NCI-H526 treated with DMSO at 0.1 percent for 48 hours (cell line): Measurements from ENCODE around the gene MPLKIP.
"Not testable (repeated sequence)": the region's sequence is repeated elsewhere in the genome, so short reads cannot be mapped to it uniquely, and the experiment has no call there.

Experiments
- DNase-seq: peaks from one replicate; lab custom pipeline; 2025; lab: John Stamatoyannopoulos, UW

The MPLKIP gene

GRCh38 chr7:40134428-40135316, at the start of gene MPLKIP, which contains the start of gene SUGCT:
TSS of gene MPLKIP (minus strand) at chr7:40134622. CDS start at chr7:40134567, 55 bp downstream.
TSS of gene SUGCT (plus strand) at chr7:40135005.
- DNase-seq, result peak; percentile 85

- no peak for DNase-seq
Measured at GRCh38 chr7:40182452-40182851, 48.0 kb upstream of the MPLKIP start.

DNA sequence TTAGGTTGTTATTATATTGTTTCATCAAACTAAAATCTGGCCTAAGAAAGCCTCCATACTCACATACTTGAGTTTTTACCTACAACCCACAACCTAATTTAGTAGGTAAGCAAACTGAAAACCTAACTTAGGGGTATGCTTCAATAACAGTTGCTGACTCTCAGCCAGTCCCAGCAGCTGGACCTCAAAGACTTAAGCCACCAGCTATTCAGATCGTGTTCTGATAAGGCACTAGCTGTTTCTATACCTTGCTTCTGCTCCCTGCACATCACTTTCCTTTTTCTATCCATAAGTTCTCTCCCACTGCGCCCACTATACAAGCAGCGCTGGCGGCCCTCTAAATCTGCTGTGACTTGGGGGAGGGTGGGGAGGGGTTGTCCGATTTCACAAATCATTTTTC, 42.6 kb upstream of the MPLKIP start:
- DNase-seq, result no peak

- DNase-seq, result no peak
Measured at GRCh38 chr7:40175725-40176510, 41.5 kb upstream of the MPLKIP start.

- DNase-seq, result not testable (repeated sequence)
Measured at GRCh38 chr7:40175256-40175655, 40.8 kb upstream of the MPLKIP start.

- not testable (repeated sequence) for DNase-seq
Measured at GRCh38 chr7:40173121-40173520, 38.7 kb upstream of the MPLKIP start.

DNA sequence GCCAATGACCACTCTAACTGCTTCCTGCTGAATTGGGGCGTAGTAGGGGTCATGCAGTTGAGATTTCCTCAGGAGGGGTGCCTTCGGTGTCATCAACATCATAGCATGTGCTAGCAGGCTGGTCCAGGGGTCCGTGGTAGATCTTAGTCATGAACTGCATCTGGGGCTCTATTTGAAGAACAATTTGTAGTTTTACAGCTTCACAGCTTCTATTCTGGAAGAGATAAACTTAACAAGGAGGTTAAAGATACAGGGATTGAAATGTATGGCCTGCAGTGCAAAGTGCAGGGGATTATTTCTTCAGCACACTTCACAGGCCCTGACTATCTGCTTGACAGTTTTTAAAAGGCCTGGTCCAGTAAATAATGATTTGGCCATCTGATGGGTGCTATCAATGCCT, 33.8 kb upstream of the MPLKIP start:
- DNase-seq, result not testable (repeated sequence)

- DNase-seq, result no peak
Measured at GRCh38 chr7:40167291-40167690, 32.9 kb upstream of the MPLKIP start.

GRCh38 chr7:40165216-40165615, 30.8 kb upstream of the MPLKIP start:
- DNase-seq, result no peak

- DNase-seq, result no peak
Measured at GRCh38 chr7:40162516-40162915, 28.1 kb upstream of the MPLKIP start.

GRCh38 chr7:40156988-40157387, 22.6 kb upstream of the MPLKIP start:
- DNase-seq, result no peak

- DNase-seq, result no peak
Measured at GRCh38 chr7:40151504-40151903, 17.1 kb upstream of the MPLKIP start.

DNA sequence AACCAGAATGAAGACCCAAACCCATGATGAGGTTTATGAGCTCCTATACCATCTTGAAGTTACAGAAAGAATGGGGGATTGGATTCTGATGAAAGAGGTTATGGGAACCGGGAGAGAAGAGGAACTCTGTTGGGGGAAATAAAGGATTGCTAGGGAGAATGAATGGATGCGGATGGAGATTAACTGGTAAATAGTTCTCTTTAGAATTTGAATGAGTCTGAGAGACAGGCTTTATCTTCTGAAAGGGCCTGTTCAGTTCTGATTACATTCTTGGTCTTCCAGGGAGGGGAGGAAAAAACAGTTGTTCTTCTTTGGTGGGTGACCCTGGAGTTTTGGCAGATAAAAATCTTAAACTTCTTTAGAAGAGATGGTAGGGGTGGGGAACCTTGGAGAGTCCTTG, 14.2 kb upstream of the MPLKIP start:
- no peak for DNase-seq

- not testable (repeated sequence) for DNase-seq
Measured at GRCh38 chr7:40148247-40148580, 13.8 kb upstream of the MPLKIP start.

GRCh38 chr7:40147371-40148246, 13.2 kb upstream of the MPLKIP start:
- DNase-seq, result no peak

DNA sequence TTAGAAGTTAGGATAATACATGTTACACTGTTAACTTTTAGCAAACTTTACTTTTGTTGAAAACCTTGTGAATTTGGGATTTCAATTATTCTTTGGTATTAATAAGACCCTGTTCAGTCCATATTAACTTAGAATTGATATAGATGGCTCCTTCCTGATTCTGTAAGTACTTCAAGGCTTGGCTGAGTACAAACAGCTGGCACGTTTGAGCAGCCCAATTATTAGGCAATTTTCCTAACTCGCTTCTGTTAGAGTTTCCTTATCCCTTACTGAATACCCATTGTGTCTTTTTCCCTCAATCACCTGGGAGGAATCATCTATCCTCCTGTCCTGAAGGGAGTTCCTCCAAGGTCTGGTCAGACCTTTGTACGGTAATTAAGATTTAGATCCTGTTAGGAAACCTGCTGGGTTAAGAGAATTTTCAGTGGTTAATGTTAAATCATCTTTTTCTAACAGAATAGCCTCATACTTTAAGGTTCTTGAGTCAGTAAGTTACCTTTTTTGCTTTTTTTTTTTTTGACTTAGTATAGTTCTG, 11.2 kb upstream of the MPLKIP start:
- DNase-seq, result not testable (repeated sequence)

DNA sequence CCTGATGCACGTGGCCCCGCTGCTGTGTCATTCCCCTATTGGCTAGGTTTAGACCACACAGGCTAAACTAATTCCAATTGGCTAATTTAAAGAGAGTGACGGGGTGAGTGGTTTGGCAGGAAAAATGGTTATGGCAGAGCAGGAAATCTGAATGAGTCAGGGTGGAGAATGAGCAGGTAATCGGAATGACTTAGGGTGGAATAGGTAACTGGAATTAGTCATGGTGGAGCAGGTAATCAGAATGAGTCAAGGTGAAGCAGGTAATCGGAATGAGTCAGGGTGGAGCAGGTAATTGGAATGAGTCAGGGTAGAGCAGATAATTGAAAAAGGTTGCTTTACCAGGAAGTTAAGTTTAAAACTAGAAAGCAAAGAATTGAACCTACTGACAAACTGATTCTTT, 7.5 kb upstream of the MPLKIP start:
- not testable (repeated sequence) for DNase-seq

- not testable (repeated sequence) for DNase-seq
Measured at GRCh38 chr7:40139891-40140290, 5.5 kb upstream of the MPLKIP start.

DNA sequence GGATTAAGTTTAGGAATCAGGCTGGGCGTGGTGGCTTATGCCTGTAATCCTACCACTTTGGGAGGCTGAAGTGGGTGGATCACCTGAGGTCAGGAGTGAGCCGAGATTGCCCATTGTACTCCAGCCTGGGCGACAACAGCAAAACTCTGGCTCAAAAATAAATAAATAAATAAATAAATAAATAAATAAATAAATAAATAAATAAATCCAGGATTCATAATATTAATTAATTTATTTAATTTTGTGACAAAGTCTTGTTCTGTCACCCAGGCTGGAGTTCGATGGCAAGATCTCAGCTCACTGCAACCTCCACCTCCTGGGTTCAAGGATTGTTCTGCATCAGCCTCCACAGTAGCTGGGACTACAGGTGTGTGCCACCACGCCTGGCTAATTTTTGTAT, 4.6 kb upstream of the MPLKIP start:
- DNase-seq, result no peak

GRCh38 chr7:40137563-40137962, 3.1 kb upstream of the MPLKIP start:
- DNase-seq, result no peak

DNA sequence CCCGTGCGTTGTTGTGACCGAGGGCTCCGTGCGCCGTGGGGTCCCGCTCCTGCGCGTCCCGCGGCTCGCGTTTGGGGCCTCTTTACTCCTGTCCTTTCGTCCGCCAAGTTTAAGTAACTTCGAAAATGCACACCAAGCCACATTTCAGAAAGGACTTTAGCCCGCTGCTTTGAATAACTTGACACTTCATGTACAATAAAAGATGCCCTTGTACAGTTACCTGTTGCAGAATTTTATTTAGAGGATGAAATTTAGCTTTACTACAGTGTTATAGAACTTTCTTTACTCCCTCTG, 842 bp upstream of the MPLKIP start:
- no peak for DNase-seq
